GM18909 (cell line): Measurements from ENCODE around the gene F11R.
"Not testable (repeated sequence)": the region's sequence is repeated elsewhere in the genome, so short reads cannot be mapped to it uniquely, and the experiment has no call there.

ENCODE experiments used
- ATAC-seq: cut with Tn5 transposase; IDR thresholded peaks from one replicate; pipeline ENCODE4 v1.9.1; 2021; ENCODE audit warnings: mild to moderate bottlenecking; ENCODE audit not compliant: unreplicated experiment, poor library complexity

F11R gene

GRCh38 chr1:161020509-161021164 lies at the start of gene F11R:
TSS of gene F11R (minus strand) at chr1:161021152. CDS start at chr1:161021073, 79 bp downstream.
- peak; percentile 46 for ATAC-seq

DNA sequence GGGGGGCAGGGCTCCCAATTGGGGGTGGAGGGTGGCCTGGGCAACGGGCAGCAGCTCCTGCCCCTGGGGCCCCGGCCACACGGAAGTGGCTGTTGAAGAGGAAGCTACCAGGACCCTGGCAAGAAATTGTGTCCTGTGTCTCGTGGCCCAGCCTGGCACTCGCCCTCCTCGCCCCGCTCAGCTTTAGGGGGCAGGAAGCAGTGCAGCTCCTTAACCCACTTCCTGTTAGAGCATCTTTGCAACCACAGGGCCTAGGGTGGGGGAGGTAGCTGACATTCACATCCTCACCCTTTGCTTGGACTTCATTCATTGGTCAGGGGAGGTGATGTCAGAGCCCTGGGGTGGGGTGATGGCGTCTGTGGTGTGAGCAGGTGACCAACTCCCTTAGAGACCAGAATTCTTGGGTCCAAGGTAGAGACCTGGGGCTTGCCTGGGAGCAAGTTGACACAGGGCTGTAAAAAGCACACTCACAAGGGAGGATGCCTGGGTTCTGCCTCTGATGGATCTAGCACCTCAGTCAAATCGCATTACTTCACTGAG lies 48.8 kb upstream of the F11R start, which contains the start of gene ARHGAP30:
Gene ARHGAP30, minus strand, starts transcription at position 161 of the 540 bp plus-strand sequence. CDS start 267 bp downstream, outside the sequence.
- ATAC-seq, result peak; percentile 82

- peak; percentile 3 for ATAC-seq
These were observed 48.3 kb upstream of the F11R start for GRCh38 chr1:161069241-161069640.

GRCh38 chr1:161068306-161069234 lies 47.6 kb upstream of the F11R start:
- ATAC-seq, result peak; percentile 58

- no peak for ATAC-seq
These were observed 45.7 kb upstream of the F11R start for GRCh38 chr1:161066694-161067093.

- ATAC-seq, result not testable (repeated sequence)
These were observed 44.7 kb upstream of the F11R start for GRCh38 chr1:161065681-161066080.

DNA sequence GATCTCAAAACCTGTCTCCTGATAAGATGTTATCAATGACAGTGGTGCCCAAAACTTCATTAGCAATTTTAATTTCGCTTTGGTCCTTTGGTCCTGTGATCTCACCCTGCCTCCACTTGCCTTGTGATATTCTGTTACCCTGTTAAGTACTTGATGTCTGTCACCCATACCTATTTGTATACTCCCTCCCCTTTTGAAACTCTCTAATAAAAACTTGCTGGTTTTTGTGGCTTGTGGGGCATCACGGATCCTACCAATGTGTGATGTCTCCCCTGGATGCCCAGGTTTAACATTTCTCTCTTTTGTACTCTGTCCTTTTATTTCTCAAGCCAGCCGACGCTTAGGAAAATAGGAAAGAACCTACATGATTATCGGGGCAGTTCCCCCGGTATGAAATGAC lies 43.0 kb upstream of the F11R start:
- ATAC-seq, result not testable (repeated sequence)

- no peak for ATAC-seq
These were observed 40.5 kb upstream of the F11R start for GRCh38 chr1:161061419-161061818.

DNA sequence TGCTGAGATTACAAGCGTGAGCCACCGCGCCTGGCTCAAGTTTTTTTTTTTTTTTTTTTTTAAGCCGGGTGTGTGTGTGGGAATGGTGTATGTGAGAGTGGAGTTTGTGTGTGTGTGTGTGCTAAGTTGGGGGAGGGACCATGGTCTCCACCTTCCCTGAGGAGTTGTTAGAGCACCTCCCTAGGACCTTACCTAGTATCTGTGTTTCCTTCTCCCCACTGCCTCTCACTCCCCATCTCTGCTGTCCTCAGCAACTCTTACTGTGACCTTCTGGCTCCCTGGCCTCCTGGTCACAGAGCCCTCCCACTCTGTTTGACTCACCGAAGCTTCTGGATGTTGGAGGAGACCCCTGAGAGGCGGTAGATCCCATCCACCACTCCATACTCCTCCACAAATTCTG lies 38.3 kb upstream of the F11R start:
- no peak for ATAC-seq

DNA sequence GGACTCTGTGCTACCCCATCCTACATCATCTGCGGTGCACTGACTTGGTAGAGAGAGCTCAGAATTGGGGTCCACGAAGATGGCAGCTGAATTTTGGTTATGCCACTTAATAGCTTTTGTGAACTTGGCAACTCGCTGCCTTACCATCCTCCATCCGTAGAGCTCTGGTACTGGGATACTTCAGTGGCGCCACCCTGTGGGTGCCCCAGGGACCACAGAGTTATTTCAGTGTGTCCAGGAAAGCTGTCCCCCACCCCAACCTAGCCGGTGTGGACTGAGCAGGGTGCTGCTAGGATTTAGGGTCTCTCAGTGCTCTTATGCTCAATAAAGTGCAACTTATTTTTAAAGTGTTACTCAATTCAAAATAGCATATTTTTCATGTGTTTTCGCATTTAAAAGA lies 33.9 kb upstream of the F11R start:
- no peak for ATAC-seq

DNA sequence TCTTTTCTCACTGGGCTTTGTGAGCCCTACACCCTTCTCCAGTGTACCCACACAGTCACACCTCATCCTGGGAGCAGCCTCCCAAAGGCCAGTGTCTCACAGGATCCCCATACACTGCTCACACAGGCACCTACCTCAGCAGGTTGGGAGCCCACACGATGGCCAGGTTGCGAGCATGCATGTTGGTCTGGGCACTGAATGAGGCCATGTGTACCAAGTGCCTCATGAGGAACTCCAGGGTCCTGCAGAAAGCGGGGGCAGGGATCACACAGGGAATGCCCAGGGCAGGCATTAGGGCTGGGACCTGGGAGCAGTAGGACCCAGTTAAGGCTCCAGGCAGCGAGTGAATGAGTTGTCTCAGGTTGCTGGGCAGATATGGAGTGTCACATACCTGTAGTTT lies 33.3 kb upstream of the F11R start:
- no peak for ATAC-seq

DNA sequence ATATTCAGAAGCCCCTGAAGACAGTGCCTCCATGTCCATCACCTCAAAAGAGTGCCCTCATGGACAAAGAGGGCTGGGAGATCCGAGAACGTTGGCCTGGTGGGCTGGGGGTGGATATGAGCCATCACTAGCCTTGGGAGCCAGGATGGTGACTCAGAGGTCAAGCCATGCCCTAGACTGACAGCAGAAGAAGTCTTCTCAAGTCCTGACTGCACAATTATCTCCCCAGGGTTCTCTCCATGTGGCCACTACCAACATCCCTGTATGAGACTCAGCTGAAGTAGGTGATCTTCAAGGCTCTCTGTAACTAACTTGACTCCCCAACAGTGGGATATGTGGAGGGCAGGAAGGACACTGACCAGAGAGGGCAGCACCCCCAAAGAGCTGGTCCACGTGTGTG lies 31.9 kb upstream of the F11R start:
- no peak for ATAC-seq

- no peak for ATAC-seq
These were observed 30.3 kb upstream of the F11R start for GRCh38 chr1:161051219-161051618.

GRCh38 chr1:161048949-161049722 lies 28.2 kb upstream of the F11R start:
- ATAC-seq, result no peak

- ATAC-seq, result no peak
These were observed 26.8 kb upstream of the F11R start for GRCh38 chr1:161047436-161048420.

DNA sequence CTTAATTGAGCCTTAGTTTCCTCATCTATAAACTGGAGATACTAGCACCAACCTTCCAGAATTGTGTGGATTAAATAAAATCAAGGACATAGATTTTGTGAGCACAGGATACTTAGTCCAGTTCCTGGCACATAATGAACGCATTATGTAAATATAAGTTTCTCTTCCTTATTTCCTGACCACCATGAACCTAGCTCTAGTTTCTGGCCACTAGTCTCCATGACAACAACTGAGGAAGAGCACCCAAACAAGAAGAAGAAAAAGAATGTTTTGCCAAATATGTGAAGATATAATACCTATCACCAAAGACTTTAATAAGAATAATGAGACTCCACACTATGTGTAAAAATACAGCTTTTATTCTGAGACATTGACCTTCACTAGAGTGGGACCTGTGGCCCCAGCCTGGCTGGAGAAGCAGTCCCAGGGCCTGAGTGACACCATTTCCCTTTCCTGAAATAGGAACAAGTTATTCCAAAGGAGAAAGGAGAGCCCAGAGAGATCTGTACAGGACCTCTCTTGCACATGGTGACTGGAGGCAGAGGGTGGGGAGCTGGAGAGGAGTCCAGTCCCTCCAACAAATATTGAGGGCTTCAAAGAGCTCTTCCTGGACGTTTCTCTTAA lies 25.8 kb upstream of the F11R start:
- peak; percentile 30 for ATAC-seq

DNA sequence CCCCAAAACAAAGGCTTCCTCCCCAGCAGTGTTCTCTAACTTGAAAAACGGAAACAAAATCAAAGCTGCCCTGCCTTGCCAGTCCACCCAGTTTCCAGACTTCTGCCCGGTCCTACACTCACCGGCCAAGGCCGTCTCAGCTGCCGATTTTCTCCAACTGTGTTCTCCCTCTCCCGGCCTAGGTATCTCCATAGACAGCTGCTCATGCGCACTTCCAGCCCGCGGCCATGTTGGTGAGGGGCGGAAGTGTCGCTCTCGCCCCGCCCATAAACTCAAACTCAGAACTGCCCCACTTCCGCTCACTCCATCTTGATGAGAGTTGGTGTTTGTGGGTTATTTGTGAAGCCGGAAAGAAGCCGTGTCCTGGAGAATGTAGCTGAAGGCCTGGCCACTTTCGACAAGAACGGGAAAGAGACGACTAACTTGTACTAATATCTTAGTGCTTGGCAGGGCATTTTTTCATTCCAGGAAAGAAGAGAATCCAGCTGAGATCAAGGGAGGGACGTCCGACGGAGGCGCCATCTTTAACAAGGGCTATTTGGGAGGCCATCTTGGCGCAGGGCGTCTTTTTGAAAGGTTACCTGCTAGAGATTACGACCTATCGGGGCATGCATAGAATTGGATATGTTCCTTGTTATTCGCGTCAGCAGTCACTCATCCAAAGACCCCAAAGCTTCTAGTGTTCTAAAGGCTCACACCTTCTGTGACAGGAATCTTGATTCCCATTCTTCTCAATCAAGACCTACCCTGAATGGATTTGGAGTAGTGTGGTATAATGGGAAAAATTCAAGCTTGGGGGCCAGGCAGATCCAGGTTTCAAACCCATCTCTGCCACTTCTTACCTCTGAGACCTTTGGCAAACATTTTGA lies 25.0 kb upstream of the F11R start, which contains the start of gene USF1:
Gene USF1, minus strand, starts transcription at position 242 of the 869 bp plus-strand sequence. CDS start 2,702 bp downstream, outside the sequence.
- ATAC-seq, result peak; percentile 68
